Omental fat pad (tissue), 4 donors: ENCODE results near the gene TMEM175. TPM values are rescaled to one million over a fixed set of nuclear protein-coding genes. Genes with fewer than 3 reads are reported as not detected.

Experiments
- ATAC-seq: fragments of 150-250 bp; one replicate; pipeline ENCODE4 v1.9.1; 2016; ENCODE audit warnings: mild to moderate bottlenecking, moderate library complexity; ENCODE audit not compliant: low FRiP score
- DNase-seq: peaks from one replicate; pipeline ENCODE4 v3.0.0-alpha.2; 2019; ENCODE audit warnings: low spot score
- total RNA-seq, 4 donors: library from RNA; depleted of rRNA; stranded (reverse); fragments of >200 nt; gene quantifications; one replicate each; pipeline ENCODE4 v1.1.0, GENCODE V29; 2016
- TF ChIP-seq, protein P1 (sequence below), 3 donors: fragments of 450-650 bp; IDR thresholded peaks; one replicate each; pipeline ENCODE4 v1.5.1; 2016 to 2017; ENCODE audit warnings: antibody characterized with exemption in 3 of 3, mild to moderate bottlenecking in 3 of 3, moderate library complexity in 2 of 3

The TMEM175 gene
- total RNA-seq, 4 donors from 2014 or later: 21.9 to 35.3 (median 23.1) TPM

DNA sequence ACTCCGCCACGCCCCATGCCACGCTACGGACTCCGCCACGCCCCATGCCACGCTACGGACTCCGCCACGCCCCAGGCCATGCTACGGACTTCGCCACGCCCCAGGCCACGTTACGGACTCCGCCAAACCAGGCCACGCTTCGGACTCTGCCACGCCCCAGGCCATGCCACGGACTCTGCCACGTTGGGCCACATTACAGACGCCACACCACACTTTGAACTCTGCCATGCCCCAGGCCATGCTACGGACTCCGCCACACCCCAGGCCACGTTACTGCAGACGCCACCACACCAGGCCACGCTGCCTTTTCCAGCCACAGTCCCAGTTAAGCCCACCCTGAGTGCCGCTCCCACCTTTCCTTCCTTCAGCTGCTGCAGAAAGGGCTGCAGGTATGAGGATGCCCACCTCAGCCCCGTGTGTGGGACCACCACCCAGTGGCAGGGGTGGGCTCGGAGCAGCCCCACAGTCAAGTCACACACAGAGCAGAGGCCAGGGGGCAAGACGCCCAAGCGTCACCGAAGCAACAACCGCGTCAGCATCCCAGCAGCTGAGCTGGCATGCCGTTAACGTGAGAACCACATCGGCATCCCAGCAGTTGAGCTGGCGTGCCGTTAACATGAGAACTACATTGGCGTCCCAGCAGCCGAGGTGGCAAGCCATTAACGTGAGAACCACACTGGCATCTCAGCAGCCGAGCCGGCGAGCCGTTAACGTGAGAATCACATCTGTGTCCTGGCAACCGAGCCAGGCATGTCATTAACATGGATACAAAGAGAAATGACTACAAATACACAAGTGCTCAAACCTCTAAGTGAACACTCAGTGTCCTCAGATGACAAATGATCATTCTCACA lies 26.5 kb upstream of the TMEM175 start:
- TF ChIP-seq, protein P1, sequence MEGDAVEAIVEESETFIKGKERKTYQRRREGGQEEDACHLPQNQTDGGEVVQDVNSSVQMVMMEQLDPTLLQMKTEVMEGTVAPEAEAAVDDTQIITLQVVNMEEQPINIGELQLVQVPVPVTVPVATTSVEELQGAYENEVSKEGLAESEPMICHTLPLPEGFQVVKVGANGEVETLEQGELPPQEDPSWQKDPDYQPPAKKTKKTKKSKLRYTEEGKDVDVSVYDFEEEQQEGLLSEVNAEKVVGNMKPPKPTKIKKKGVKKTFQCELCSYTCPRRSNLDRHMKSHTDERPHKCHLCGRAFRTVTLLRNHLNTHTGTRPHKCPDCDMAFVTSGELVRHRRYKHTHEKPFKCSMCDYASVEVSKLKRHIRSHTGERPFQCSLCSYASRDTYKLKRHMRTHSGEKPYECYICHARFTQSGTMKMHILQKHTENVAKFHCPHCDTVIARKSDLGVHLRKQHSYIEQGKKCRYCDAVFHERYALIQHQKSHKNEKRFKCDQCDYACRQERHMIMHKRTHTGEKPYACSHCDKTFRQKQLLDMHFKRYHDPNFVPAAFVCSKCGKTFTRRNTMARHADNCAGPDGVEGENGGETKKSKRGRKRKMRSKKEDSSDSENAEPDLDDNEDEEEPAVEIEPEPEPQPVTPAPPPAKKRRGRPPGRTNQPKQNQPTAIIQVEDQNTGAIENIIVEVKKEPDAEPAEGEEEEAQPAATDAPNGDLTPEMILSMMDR (IDR thresholded peaks at IDR 0.05): no peak
- no peak for ATAC-seq
- no peak for DNase-seq

- TF ChIP-seq, protein P1 (IDR thresholded peaks at IDR 0.05): no peak
- DNase-seq (no peak), ATAC-seq (no peak)
These were observed 25.7 kb upstream of the TMEM175 start for GRCh38 chr4:906339-907102.

GRCh38 chr4:907103-907400 lies 25.2 kb upstream of the TMEM175 start:
- no peak for ATAC-seq
- TF ChIP-seq, protein P1 (IDR thresholded peaks at IDR 0.05): no peak
- no peak for DNase-seq

GRCh38 chr4:907691-908425 lies 24.4 kb upstream of the TMEM175 start:
- ATAC-seq (no peak), DNase-seq (no peak)
- TF ChIP-seq, protein P1 (IDR thresholded peaks at IDR 0.05): no peak

- ATAC-seq (no peak), DNase-seq (no peak)
- TF ChIP-seq, protein P1 (IDR thresholded peaks at IDR 0.05): no peak
These were observed 23.1 kb upstream of the TMEM175 start for GRCh38 chr4:909131-909571.

DNA sequence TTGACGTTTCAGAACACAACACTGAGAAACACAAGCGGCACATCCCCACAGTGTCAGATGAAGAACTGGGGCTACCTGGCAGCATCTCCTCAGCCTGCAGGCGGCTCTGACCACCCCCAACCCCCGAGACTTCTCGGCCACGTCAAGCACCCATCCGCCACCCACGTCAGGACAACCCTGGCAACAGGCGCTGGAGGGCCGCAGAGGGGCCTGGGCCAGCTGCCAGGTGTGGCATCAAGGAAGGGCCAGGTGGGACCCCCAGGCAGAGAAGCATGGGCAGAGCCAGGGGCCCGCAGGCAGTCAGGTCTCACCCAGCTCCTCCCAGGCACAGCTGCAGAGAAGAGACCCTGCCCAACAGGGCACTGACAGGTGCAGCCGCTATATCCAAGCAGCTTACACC lies 22.4 kb upstream of the TMEM175 start:
- TF ChIP-seq, protein P1 (IDR thresholded peaks at IDR 0.05): no peak
- DNase-seq: no peak
- ATAC-seq: no peak
